ENCODE data around the gene CACNA2D3.

The CACNA2D3 gene

DNA sequence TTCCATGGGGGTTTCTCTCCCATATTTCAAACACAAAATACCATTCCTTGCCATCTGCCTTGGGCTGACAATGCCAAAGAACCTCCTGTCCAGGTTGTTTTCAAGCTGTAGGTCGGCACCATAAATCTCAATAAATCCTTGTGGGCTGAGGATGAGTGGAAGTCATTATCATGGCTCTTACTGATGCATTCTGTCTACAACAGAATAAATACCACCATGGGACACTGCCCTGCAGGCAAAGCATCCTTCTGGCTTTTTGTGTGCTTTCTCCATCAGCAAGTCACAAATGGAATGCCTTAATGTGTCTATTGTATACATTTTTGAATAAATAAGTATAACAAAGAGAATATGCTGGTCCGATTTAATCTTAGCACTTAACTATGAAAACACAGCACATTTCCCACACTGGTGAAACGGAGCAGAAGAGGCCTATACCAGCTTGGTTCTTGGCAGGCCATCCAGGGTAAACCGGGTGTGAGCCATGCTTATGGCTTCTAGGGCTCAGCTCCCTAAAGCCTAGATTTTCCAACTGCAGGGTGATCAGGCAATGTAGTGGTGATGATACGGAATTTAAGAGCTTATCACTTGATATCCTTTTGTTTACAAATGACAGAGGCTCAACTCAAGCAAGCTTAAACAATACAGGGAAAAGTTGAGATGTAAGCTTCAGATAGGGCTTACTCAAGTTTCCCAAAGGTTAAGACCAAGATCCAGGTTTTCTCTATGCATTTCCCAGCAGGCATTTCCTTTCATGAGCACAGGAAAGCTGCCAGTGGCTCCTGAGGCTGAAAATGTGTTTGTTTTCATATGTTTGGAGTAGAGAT lies 938.8 kb downstream of the CACNA2D3 start:
- H2BK120ac ChIP-seq (ENCODE audit: low read depth, low read length), result no peak overlapping the region
- WGBS, 2 donors (ENCODE audit: extremely low coverage in 2 of 2, insufficient read length in 2 of 2, insufficient replicate concordance in 1 of 2), result no CpG with 5 or more reads among the region's 5 CpGs
- H3K18ac ChIP-seq (ENCODE audit: low read length), result no peak overlapping the region
- no peak overlapping the region for H4K91ac ChIP-seq (ENCODE audit: low read depth, low read length, poor library complexity)
- no peak overlapping the region for H2BK5ac ChIP-seq (ENCODE audit: low read length)
- H3K14ac ChIP-seq (ENCODE audit: low read length), result no peak overlapping the region
- H3K4ac ChIP-seq (ENCODE audit: low read length), result no peak overlapping the region
- H2AK5ac ChIP-seq (ENCODE audit: low read depth, low read length), result no peak overlapping the region
- H3K27me3 ChIP-seq (ENCODE audit: control insufficient read depth in 3 of 3, insufficient read depth in 3 of 3, low read depth in 1 of 3, low read length in 3 of 3), result no peaks in the 10 kb centered on the region
- no peak overlapping the region for H2BK12ac ChIP-seq (ENCODE audit: low read length)
- peaks cover 5% of the 10 kb centered on the region in 2 donors for H3K4me1 ChIP-seq (ENCODE audit: control insufficient read depth in 2 of 2, insufficient read depth in 1 of 2, low read depth in 1 of 2, low read length in 2 of 2)
- H3K79me1 ChIP-seq (ENCODE audit: low read depth, low read length), result no peaks in the 10 kb centered on the region
- no peak overlapping the region for H4K8ac ChIP-seq (ENCODE audit: low read depth, low read length)
- no peak overlapping the region for H3K9ac ChIP-seq (ENCODE audit: low read depth, low read length, poor library complexity)
- no peak overlapping the region for H3K4me2 ChIP-seq (ENCODE audit: insufficient read depth, low read length, poor library complexity, severe bottlenecking)
- no peak overlapping the region for H2AFZ ChIP-seq (ENCODE audit: low read length)
- no peak for DNase-seq (ENCODE audit: low spot score)
- no peak overlapping the region for H2BK15ac ChIP-seq (ENCODE audit: low read length)
- no peak overlapping the region for H3K23ac ChIP-seq (ENCODE audit: low read depth, low read length, poor library complexity)
- H3K4me3 ChIP-seq (ENCODE audit: low read length in 2 of 2), result no peak overlapping the region
- H3K36me3 ChIP-seq (replicated peaks in 1 of 2; ENCODE audit: control insufficient read depth in 2 of 2, insufficient read depth in 2 of 2, low read length in 2 of 2), result no peaks in the 10 kb centered on the region
- H3K27ac ChIP-seq (replicated peaks; ENCODE audit: low read length), result no peak overlapping the region
- no peaks in the 10 kb centered on the region for H3K9me3 ChIP-seq (replicated peaks in 1 of 2; ENCODE audit: control insufficient read depth in 2 of 2, insufficient read depth in 1 of 2, low read depth in 1 of 2, low read length in 2 of 2)

DNA sequence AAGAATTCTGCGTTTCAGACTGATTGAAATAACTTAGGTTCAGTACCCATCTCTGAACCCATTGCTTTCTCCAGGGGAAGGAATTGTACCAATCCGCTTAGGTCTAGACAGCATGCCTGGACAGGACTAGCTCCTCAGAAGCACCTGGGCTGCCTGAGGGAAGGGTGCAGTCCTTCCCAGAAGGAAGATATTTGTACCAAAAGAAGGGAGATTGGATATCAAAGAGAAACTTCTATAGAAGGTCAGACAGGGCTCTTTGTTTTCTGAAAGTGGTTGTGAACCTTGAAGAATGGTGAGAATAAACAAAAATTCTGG lies 939.3 kb downstream of the CACNA2D3 start:
- Histone ChIP-seq H3K27ac (replicated peaks; ENCODE audit: low read length) (no peak overlapping the region), H3K4me2 (ENCODE audit: insufficient read depth, low read length, poor library complexity, severe bottlenecking) (no peak overlapping the region), H3K9me3 (replicated peaks in 1 of 2; ENCODE audit: control insufficient read depth in 2 of 2, insufficient read depth in 1 of 2, low read depth in 1 of 2, low read length in 2 of 2) (no peaks in the 10 kb centered on the region), H3K27me3 (ENCODE audit: control insufficient read depth in 3 of 3, insufficient read depth in 3 of 3, low read depth in 1 of 3, low read length in 3 of 3) (no peaks in the 10 kb centered on the region), H2AFZ (ENCODE audit: low read length) (no peak overlapping the region), H3K14ac (ENCODE audit: low read length) (no peak overlapping the region), H3K4me3 (ENCODE audit: low read length in 2 of 2) (no peak overlapping the region), H3K9ac (ENCODE audit: low read depth, low read length, poor library complexity) (no peak overlapping the region), H3K79me1 (ENCODE audit: low read depth, low read length) (no peaks in the 10 kb centered on the region), H3K4ac (ENCODE audit: low read length) (no peak overlapping the region), H3K23ac (ENCODE audit: low read depth, low read length, poor library complexity) (no peak overlapping the region), H3K36me3 (replicated peaks in 1 of 2; ENCODE audit: control insufficient read depth in 2 of 2, insufficient read depth in 2 of 2, low read length in 2 of 2) (no peaks in the 10 kb centered on the region), H2BK15ac (ENCODE audit: low read length) (no peak overlapping the region), H3K4me1 (ENCODE audit: control insufficient read depth in 2 of 2, insufficient read depth in 1 of 2, low read depth in 1 of 2, low read length in 2 of 2) (peaks cover 5% of the 10 kb centered on the region in 2 donors), H2BK5ac (ENCODE audit: low read length) (no peak overlapping the region), H4K91ac (ENCODE audit: low read depth, low read length, poor library complexity) (no peak overlapping the region), H3K18ac (ENCODE audit: low read length) (no peak overlapping the region), H2BK12ac (ENCODE audit: low read length) (no peak overlapping the region), H2AK5ac (ENCODE audit: low read depth, low read length) (no peak overlapping the region), H4K8ac (ENCODE audit: low read depth, low read length) (no peak overlapping the region), H2BK120ac (ENCODE audit: low read depth, low read length) (no peak overlapping the region)
- WGBS, 2 donors (ENCODE audit: extremely low coverage in 2 of 2, insufficient read length in 2 of 2, insufficient replicate concordance in 1 of 2), result no CpG with 5 or more reads among the region's 2 CpGs
- no peak for DNase-seq (ENCODE audit: low spot score)

DNA sequence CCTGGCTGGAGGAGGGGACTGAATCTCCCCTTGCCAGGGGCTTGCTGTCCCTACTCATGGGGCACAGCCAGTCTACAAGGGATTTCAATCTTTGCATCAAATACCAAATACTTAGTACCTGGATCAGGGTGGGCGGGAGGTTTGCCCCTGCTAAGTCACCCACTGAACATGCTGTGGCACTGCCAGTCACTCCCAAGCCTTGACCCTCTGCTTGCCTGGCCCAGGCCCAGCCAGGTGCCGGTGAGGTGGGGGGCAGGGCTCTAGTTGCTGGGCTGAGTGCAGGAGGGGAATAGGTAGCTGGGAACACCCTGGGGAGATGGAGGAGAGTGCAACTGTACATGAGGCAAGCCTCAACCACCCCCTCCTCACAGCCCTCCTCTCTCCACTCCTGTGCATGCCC lies 941.8 kb downstream of the CACNA2D3 start:
- H2BK12ac ChIP-seq (ENCODE audit: low read length), result peak overlapping the region; percentile 87
- H3K4me1 ChIP-seq (ENCODE audit: control insufficient read depth in 2 of 2, insufficient read depth in 1 of 2, low read depth in 1 of 2, low read length in 2 of 2), result peaks cover 5 to 7% of the 10 kb centered on the region in 2 donors
- H3K9ac ChIP-seq (ENCODE audit: low read depth, low read length, poor library complexity), result peak overlapping the region; percentile 38
- no peak overlapping the region for H3K4ac ChIP-seq (ENCODE audit: low read length)
- no CpG with 5 or more reads among the region's 2 CpGs for WGBS, 2 donors (ENCODE audit: extremely low coverage in 2 of 2, insufficient read length in 2 of 2, insufficient replicate concordance in 1 of 2)
- DNase-seq (ENCODE audit: low spot score), result no peak
- H3K4me2 ChIP-seq (ENCODE audit: insufficient read depth, low read length, poor library complexity, severe bottlenecking), result no peak overlapping the region
- peak overlapping the region; percentile 66 for H2AK5ac ChIP-seq (ENCODE audit: low read depth, low read length)
- no peak overlapping the region for H2AFZ ChIP-seq (ENCODE audit: low read length)
- no peak overlapping the region for H2BK5ac ChIP-seq (ENCODE audit: low read length)
- H2BK120ac ChIP-seq (ENCODE audit: low read depth, low read length), result no peak overlapping the region
- H4K91ac ChIP-seq (ENCODE audit: low read depth, low read length, poor library complexity), result no peak overlapping the region
- H3K18ac ChIP-seq (ENCODE audit: low read length), result peak overlapping the region; percentile 52
- H2BK15ac ChIP-seq (ENCODE audit: low read length), result no peak overlapping the region
- H3K23ac ChIP-seq (ENCODE audit: low read depth, low read length, poor library complexity), result no peak overlapping the region
- H3K4me3 ChIP-seq (ENCODE audit: low read length in 2 of 2), result no peak overlapping the region
- H3K14ac ChIP-seq (ENCODE audit: low read length), result peak overlapping the region; percentile 58
- no peaks in the 10 kb centered on the region for H3K9me3 ChIP-seq (replicated peaks in 1 of 2; ENCODE audit: control insufficient read depth in 2 of 2, insufficient read depth in 1 of 2, low read depth in 1 of 2, low read length in 2 of 2)
- no peak overlapping the region for H4K8ac ChIP-seq (ENCODE audit: low read depth, low read length)
- H3K79me1 ChIP-seq (ENCODE audit: low read depth, low read length), result no peaks in the 10 kb centered on the region
- no peaks in the 10 kb centered on the region for H3K27me3 ChIP-seq (ENCODE audit: control insufficient read depth in 3 of 3, insufficient read depth in 3 of 3, low read depth in 1 of 3, low read length in 3 of 3)
- H3K36me3 ChIP-seq (replicated peaks in 1 of 2; ENCODE audit: control insufficient read depth in 2 of 2, insufficient read depth in 2 of 2, low read length in 2 of 2), result no peaks in the 10 kb centered on the region
- H3K27ac ChIP-seq (replicated peaks; ENCODE audit: low read length), result no peak overlapping the region

DNA sequence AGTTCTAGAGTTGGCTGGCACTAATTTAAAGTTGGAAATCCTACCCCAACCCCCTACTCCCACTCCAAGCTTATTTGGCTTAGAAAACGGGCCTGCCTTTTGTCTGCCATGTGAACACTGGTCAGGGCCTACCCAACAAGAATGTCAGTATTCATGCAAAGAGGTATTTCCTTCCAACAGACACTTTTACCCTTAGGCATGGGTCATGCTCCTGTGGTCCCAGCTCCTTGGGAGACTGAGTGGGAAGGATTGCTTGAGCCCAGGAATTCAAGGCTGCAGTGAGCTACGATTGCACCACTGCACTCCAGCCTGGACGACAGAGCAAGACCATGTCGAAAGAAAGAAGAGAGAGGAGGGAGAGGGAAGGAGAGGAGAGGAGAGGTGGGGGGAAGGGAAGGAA lies 943.0 kb downstream of the CACNA2D3 start:
- H3K4me2 ChIP-seq (ENCODE audit: insufficient read depth, low read length, poor library complexity, severe bottlenecking), result no peak overlapping the region
- H3K27me3 ChIP-seq (ENCODE audit: control insufficient read depth in 3 of 3, insufficient read depth in 3 of 3, low read depth in 1 of 3, low read length in 3 of 3), result no peaks in the 10 kb centered on the region
- H2AK5ac ChIP-seq (ENCODE audit: low read depth, low read length), result no peak overlapping the region
- peaks cover 4 to 7% of the 10 kb centered on the region in 2 donors for H3K4me1 ChIP-seq (ENCODE audit: control insufficient read depth in 2 of 2, insufficient read depth in 1 of 2, low read depth in 1 of 2, low read length in 2 of 2)
- DNase-seq (ENCODE audit: low spot score), result no peak
- no peaks in the 10 kb centered on the region for H3K79me1 ChIP-seq (ENCODE audit: low read depth, low read length)
- no peak overlapping the region for H3K4ac ChIP-seq (ENCODE audit: low read length)
- no peak overlapping the region for H3K14ac ChIP-seq (ENCODE audit: low read length)
- no peak overlapping the region for H2BK5ac ChIP-seq (ENCODE audit: low read length)
- no peak overlapping the region for H2BK120ac ChIP-seq (ENCODE audit: low read depth, low read length)
- H3K9ac ChIP-seq (ENCODE audit: low read depth, low read length, poor library complexity), result no peak overlapping the region
- H2BK15ac ChIP-seq (ENCODE audit: low read length), result no peak overlapping the region
- no peak overlapping the region for H2BK12ac ChIP-seq (ENCODE audit: low read length)
- H3K36me3 ChIP-seq (replicated peaks in 1 of 2; ENCODE audit: control insufficient read depth in 2 of 2, insufficient read depth in 2 of 2, low read length in 2 of 2), result no peaks in the 10 kb centered on the region
- H2AFZ ChIP-seq (ENCODE audit: low read length), result peak overlapping the region; percentile 62
- H3K4me3 ChIP-seq (ENCODE audit: low read length in 2 of 2), result no peak overlapping the region
- H3K23ac ChIP-seq (ENCODE audit: low read depth, low read length, poor library complexity), result no peak overlapping the region
- no peak overlapping the region for H3K18ac ChIP-seq (ENCODE audit: low read length)
- H3K27ac ChIP-seq (replicated peaks; ENCODE audit: low read length), result no peak overlapping the region
- H3K9me3 ChIP-seq (replicated peaks in 1 of 2; ENCODE audit: control insufficient read depth in 2 of 2, insufficient read depth in 1 of 2, low read depth in 1 of 2, low read length in 2 of 2), result no peaks in the 10 kb centered on the region
- H4K91ac ChIP-seq (ENCODE audit: low read depth, low read length, poor library complexity), result no peak overlapping the region
- no CpG with 5 or more reads among the region's 4 CpGs for WGBS, 2 donors (ENCODE audit: extremely low coverage in 2 of 2, insufficient read length in 2 of 2, insufficient replicate concordance in 1 of 2)
- no peak overlapping the region for H4K8ac ChIP-seq (ENCODE audit: low read depth, low read length)

All from neuronal stem cell (in vitro differentiated cells).